ENCODE results near the gene CRB3. TPM values are rescaled to one million over a fixed set of nuclear protein-coding genes. Genes with fewer than 3 reads are reported as not detected.

CRB3 gene
- total and polyA plus RNA-seq, 9 of the 15 experiments (the other 6 are each of a cell fraction or from before 2014, with no cell fraction given): 0.49 TPM; not detected in 8

GRCh38 chr19:6476155-6476895 lies 12.3 kb downstream of the CRB3 start:
- no peaks in the 10 kb centered on the region for H4K20me1 ChIP-seq (replicated peaks; ENCODE audit: control insufficient read depth, insufficient read depth, low read length)
- ATAC-seq (peak; percentile 97), FAIRE-seq (peak; percentile 96), DNase-seq (ENCODE audit: extremely low read depth in 1 of 4, low spot score in 3 of 4) (peak; percentile 76 to 85 (median 82))
- in situ Hi-C loops (cut with MboI) (no loop called here), intact Hi-C loops (cut with micrococcal nuclease) (no loop called here)
- POLR2A ChIA-PET: interaction anchor here (0.6 to 1.0 kb wide), 5 partner anchors 9 to 111 kb away, joined by 3 to 6 read pairs (median 4); partner anchors contain the start of gene TNFSF9
- no peaks in the 10 kb centered on the region for H3K79me2 ChIP-seq (ENCODE audit: control insufficient read depth, insufficient read depth, low read length)
- 0 out of 2 replicates have a peak, but pooled peaks cover 2% of the 10 kb centered on the region for H3K9me3 ChIP-seq (replicated peaks; ENCODE audit: control insufficient read depth, insufficient read depth, low read depth, low read length)
- no TSS peak for BruUV-seq (replicated peaks)
- H3K27ac ChIP-seq (ENCODE audit: extremely low read depth, low read depth, low read length): peak overlapping the region; percentile 68
- peak overlapping the region; percentile 63 for H3K4me2 ChIP-seq (ENCODE audit: insufficient read depth, low read length)
- H3K36me3 ChIP-seq (ENCODE audit: control insufficient read depth, insufficient read depth, low read length): no peaks in the 10 kb centered on the region
- 37% methylated on average over 20 of the region's 33 CpGs for WGBS (ENCODE audit: insufficient coverage, low coverage, missing lambda C conversion rate)
- peaks cover 6 to 25% of the 10 kb centered on the region in 2 experiments for H3K4me1 ChIP-seq (replicated peaks in 1 of 2; ENCODE audit: control insufficient read depth in 2 of 2, insufficient read depth in 2 of 2, low read length in 2 of 2)
- H3K9ac ChIP-seq (ENCODE audit: insufficient read depth in 1 of 2, low read depth in 2 of 2, low read length in 2 of 2): no peak overlapping the region
- peak overlapping the region; percentile 93 for H2AFZ ChIP-seq (ENCODE audit: low read depth, low read length)
- peak overlapping the region; percentile 14; the same call in 1 of the 2 replicates for H3K4me3 ChIP-seq
- H3K9me1 ChIP-seq (ENCODE audit: control insufficient read depth, insufficient read depth, low read length): no peaks in the 10 kb centered on the region
- CTCF ChIA-PET (ENCODE audit: low intra/inter-chr PET ratio): no interaction called here
- no peaks in the 10 kb centered on the region for H3K27me3 ChIP-seq (ENCODE audit: control insufficient read depth in 2 of 2, insufficient read depth in 2 of 2, low read length in 2 of 2)
- TF ChIP-seq, protein P1, sequence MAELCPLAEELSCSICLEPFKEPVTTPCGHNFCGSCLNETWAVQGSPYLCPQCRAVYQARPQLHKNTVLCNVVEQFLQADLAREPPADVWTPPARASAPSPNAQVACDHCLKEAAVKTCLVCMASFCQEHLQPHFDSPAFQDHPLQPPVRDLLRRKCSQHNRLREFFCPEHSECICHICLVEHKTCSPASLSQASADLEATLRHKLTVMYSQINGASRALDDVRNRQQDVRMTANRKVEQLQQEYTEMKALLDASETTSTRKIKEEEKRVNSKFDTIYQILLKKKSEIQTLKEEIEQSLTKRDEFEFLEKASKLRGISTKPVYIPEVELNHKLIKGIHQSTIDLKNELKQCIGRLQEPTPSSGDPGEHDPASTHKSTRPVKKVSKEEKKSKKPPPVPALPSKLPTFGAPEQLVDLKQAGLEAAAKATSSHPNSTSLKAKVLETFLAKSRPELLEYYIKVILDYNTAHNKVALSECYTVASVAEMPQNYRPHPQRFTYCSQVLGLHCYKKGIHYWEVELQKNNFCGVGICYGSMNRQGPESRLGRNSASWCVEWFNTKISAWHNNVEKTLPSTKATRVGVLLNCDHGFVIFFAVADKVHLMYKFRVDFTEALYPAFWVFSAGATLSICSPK (IDR thresholded peaks at IDR 0.05; ENCODE audit: borderline replicate concordance): no peak
- TF ChIP-seq ZEB2 (IDR thresholded peaks at IDR 0.05): no peak
- no peak for TF ChIP-seq KDM5B (IDR thresholded peaks at IDR 0.05; ENCODE audit: insufficient replicate concordance, low read depth, low read length)
- no peak for TF ChIP-seq CBX3 (IDR thresholded peaks at IDR 0.05; ENCODE audit: borderline replicate concordance in 1 of 2, low read length in 2 of 2)
- TF ChIP-seq ZNF217 (CRISPR knock-in tag; IDR thresholded peaks at IDR 0.05): no peak
- TF ChIP-seq E4F1 (CRISPR knock-in tag; IDR thresholded peaks at IDR 0.05; ENCODE audit: borderline replicate concordance): no peak
- TF ChIP-seq ZNF143 (CRISPR knock-in tag; IDR thresholded peaks at IDR 0.05): no peak
- TF ChIP-seq MTA1 (IDR thresholded peaks at IDR 0.05; ENCODE audit: borderline replicate concordance): no peak
- TF ChIP-seq NR4A1 (CRISPR knock-in tag; IDR thresholded peaks at IDR 0.05): no peak
- no peak for TF ChIP-seq NR4A1 (tag; IDR thresholded peaks at IDR 0.05)
- no peak for TF ChIP-seq ZNF239 (CRISPR knock-in tag; IDR thresholded peaks at IDR 0.05)
- TF ChIP-seq ZBTB7A (IDR thresholded peaks at IDR 0.05; ENCODE audit: borderline replicate concordance, control insufficient read depth, low read depth, low read length): peak; percentile 39; the same call in 1 of the 2 replicates
- no peak for TF ChIP-seq NONO (IDR thresholded peaks at IDR 0.05; ENCODE audit: low read depth in 2 of 2, low read length in 1 of 2)
- TF ChIP-seq, protein P2, sequence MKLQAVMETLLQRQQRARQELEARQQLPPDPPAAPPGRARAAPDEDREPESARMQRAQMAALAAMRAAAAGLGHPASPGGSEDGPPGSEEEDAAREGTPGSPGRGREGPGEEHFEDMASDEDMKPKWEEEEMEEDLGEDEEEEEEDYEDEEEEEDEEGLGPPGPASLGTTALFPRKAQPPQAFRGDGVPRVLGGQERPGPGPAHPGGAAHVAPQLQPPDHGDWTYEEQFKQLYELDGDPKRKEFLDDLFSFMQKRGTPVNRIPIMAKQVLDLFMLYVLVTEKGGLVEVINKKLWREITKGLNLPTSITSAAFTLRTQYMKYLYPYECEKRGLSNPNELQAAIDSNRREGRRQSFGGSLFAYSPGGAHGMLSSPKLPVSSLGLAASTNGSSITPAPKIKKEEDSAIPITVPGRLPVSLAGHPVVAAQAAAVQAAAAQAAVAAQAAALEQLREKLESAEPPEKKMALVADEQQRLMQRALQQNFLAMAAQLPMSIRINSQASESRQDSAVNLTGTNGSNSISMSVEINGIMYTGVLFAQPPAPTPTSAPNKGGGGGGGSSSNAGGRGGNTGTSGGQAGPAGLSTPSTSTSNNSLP (IDR thresholded peaks at IDR 0.05; ENCODE audit: borderline replicate concordance, low read depth, low read length): no peak
- TF ChIP-seq NRF1 (conservative IDR thresholded peaks at IDR 0.05 in 1 of 2, IDR thresholded peaks at IDR 0.05 in 1 of 2): peak; percentile 57 to 67; a peak in 3 of 4 replicates
- TF ChIP-seq TAF7 (tag; IDR thresholded peaks at IDR 0.05): no peak

Measured in K562 (cell line).